ENCODE results near the gene MLLT6. TPM values are rescaled to one million over a fixed set of nuclear protein-coding genes. Genes with fewer than 3 reads are reported as not detected.

The MLLT6 gene
- 24.2 and 28.9 TPM in 2 replicates for polyA plus RNA-seq (2011; rRNA removed)
- 25.0 and 29.5 TPM in 2 replicates for polyA plus RNA-seq (2012; cell fraction: cytosol; rRNA removed)
- polyA plus RNA-seq (2012; cell fraction: nucleus; rRNA removed), result 62.5 and 83.6 TPM in 2 replicates
- 24.6 to 29.9 TPM (median 28.3 TPM) in 3 replicates for polyA plus RNA-seq (2017; fragmentation: RNase III; extraction: RNeasy Plus Mini Kit Qiagen cat#74134 plus additional on column Dnase treatment)
- polyA minus RNA-seq (2011; rRNA and poly(A)+ RNA removed), result 37.2 and 41.1 TPM in 2 replicates

DNA sequence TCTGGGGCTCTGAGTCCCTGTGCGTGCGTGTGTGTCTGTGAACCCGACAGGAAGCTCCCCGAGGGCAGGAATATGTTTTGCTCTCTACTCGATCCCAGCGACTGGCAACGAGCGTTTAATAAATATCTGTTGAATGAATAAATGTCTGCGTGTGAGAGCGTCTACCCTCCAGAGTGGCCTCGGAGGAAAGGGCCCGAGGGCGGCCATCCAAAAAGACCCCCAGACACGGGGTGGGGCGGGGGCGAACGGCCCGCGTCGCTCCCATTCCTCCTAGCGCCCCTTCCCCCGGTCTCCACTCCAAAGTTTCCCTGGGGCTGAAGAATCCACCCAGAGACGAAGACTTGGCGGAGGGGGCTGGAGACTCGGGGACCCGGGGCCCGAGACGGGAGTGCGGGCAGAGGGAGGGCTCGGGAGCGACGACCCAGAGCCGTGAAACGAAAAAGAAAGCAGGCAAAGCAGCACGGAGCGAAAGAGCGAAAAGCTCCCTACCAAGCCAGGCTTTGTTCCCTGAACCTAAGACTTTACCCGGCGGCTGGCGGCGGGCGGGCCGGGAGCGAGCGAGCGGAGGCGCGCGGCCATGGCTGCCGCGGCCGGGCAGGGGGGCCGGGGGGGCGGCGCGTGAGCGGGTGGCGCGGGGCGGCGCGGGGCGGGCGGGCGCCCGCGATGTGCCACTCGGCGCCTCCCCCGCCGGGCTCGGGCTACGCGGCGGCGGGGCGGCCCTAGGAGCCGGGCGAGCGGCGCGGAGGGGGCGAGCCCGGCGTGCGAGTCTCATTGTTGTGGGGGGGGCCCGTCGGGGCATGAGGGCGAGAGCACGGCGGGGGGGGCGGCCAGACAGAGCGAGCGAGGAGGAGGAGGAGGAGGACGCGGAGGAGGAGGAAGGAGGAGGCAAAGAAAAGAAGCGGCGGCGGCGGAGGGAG is at the start of gene MLLT6:
MLLT6 (plus strand) TSS at position 668 of the 917 bp plus-strand sequence. CDS start 360 bp downstream, outside the sequence.
- Histone ChIP-seq H3K4me3 (peak within 1 kb of the TSS; percentile 94), H3K4me2 (peak within 1 kb of the TSS; percentile 92), H3K9me3 (no peaks in the 10 kb centered on the region), H3K4me1 (peaks cover 43% of the 10 kb centered on the region), H3K27ac (peak within 1 kb of the TSS; percentile 82 to 98)
- ChIA-PET CTCF (interaction anchor here (0.9 to 2.2 kb wide), 4 partner anchors 26 to 37 kb away, joined by 3 to 10 read pairs (median 7); no protein-coding TSS in a partner anchor), POLR2A (interaction anchor here (1.0 to 1.8 kb wide), 3 partner anchors 14 to 165 kb away, joined by 3 to 5 read pairs (median 4); partner anchors contain the start of gene LASP1)
- ATAC-seq, result peak; percentile 38 to 48
- peak; percentile 81 to 85 for DNase-seq (ENCODE audit: low read depth in 1 of 2, low spot score in 1 of 2)
- 9% methylated on average over 41 of the region's 100 CpGs for WGBS (ENCODE audit: missing lambda C conversion rate)
- no peak for TF ChIP-seq ZC3H11A (IDR thresholded peaks at IDR 0.05)
- 0 out of 2 replicates have a peak, but pooled peaks have one; percentile 57 for TF ChIP-seq PHF8 (IDR thresholded peaks at IDR 0.05; ENCODE audit: borderline replicate concordance, low read depth)
- TF ChIP-seq FOSL2 (IDR thresholded peaks at IDR 0.05), result no peak
- no peak for TF ChIP-seq FOSL2 (CRISPR knock-in tag; IDR thresholded peaks at IDR 0.05)
- TF ChIP-seq NFE2L2 (conservative IDR thresholded peaks at IDR 0.05; ENCODE audit: low read length), result no peak
- TF ChIP-seq TP53 (CRISPR knock-in tag; IDR thresholded peaks at IDR 0.05), result no peak
- TF ChIP-seq JUN (IDR thresholded peaks at IDR 0.05), result peak in 1 of 2 experiments; percentile 53; a peak in 2 of 5 replicates
- TF ChIP-seq, protein P1, sequence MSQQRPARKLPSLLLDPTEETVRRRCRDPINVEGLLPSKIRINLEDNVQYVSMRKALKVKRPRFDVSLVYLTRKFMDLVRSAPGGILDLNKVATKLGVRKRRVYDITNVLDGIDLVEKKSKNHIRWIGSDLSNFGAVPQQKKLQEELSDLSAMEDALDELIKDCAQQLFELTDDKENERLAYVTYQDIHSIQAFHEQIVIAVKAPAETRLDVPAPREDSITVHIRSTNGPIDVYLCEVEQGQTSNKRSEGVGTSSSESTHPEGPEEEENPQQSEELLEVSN (IDR thresholded peaks at IDR 0.05; ENCODE audit: borderline replicate concordance, low read depth), result peak; percentile 41; the same call in 1 of the 2 replicates
- peak; percentile 40 for TF ChIP-seq POLR2A (IDR thresholded peaks at IDR 0.05; ENCODE audit: low read length)
- TF ChIP-seq MAZ (IDR thresholded peaks at IDR 0.05; ENCODE audit: borderline replicate concordance, low read depth, low read length), result 0 out of 2 replicates have a peak, but pooled peaks have one; percentile 21
- TF ChIP-seq, protein P2, sequence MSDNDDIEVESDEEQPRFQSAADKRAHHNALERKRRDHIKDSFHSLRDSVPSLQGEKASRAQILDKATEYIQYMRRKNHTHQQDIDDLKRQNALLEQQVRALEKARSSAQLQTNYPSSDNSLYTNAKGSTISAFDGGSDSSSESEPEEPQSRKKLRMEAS (IDR thresholded peaks at IDR 0.05), result peak; percentile 52; the same call in 1 of the 2 replicates
- no peak for TF ChIP-seq HOXB5 (CRISPR knock-in tag; IDR thresholded peaks at IDR 0.05)
- TF ChIP-seq HES2 (IDR thresholded peaks at IDR 0.05), result no peak
- TF ChIP-seq NR3C1 (IDR thresholded peaks at IDR 0.05), result no peak
- TF ChIP-seq POLR2AphosphoS2 (conservative IDR thresholded peaks at IDR 0.05; ENCODE audit: low read length), result no peak
- no peak for TF ChIP-seq RAD21 (conservative IDR thresholded peaks at IDR 0.05 in 1 of 2, IDR thresholded peaks at IDR 0.05 in 1 of 2)
- TF ChIP-seq BHLHE40 (IDR thresholded peaks at IDR 0.05; ENCODE audit: low read depth, low read length), result no peak
- TF ChIP-seq CEBPB (IDR thresholded peaks at IDR 0.05), result no peak
- 0 out of 2 replicates have a peak, but pooled peaks have one; percentile 6 for TF ChIP-seq GATA3 (IDR thresholded peaks at IDR 0.05; ENCODE audit: borderline replicate concordance)
- TF ChIP-seq RARB (CRISPR knock-in tag; IDR thresholded peaks at IDR 0.05), result no peak
- TF ChIP-seq, protein P3, sequence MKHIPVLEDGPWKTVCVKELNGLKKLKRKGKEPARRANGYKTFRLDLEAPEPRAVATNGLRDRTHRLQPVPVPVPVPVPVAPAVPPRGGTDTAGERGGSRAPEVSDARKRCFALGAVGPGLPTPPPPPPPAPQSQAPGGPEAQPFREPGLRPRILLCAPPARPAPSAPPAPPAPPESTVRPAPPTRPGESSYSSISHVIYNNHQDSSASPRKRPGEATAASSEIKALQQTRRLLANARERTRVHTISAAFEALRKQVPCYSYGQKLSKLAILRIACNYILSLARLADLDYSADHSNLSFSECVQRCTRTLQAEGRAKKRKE (CRISPR knock-in tag; IDR thresholded peaks at IDR 0.05; ENCODE audit: low read depth), result 0 out of 2 replicates have a peak, but pooled peaks have one; percentile 8
- TF ChIP-seq SREBF2 (IDR thresholded peaks at IDR 0.05), result no peak
- no peak for TF ChIP-seq SMC3 (IDR thresholded peaks at IDR 0.05)
- 0 out of 2 replicates have a peak, but pooled peaks have one; percentile 11 for TF ChIP-seq TFCP2L1 (CRISPR knock-in tag; IDR thresholded peaks at IDR 0.05)
- TF ChIP-seq FOXS1 (CRISPR knock-in tag; IDR thresholded peaks at IDR 0.05), result no peak
- TF ChIP-seq ZNF302 (CRISPR knock-in tag; IDR thresholded peaks at IDR 0.05), result no peak
- TF ChIP-seq RCOR1 (IDR thresholded peaks at IDR 0.05; ENCODE audit: low read depth, low read length), result no peak
- TF ChIP-seq, protein P4, sequence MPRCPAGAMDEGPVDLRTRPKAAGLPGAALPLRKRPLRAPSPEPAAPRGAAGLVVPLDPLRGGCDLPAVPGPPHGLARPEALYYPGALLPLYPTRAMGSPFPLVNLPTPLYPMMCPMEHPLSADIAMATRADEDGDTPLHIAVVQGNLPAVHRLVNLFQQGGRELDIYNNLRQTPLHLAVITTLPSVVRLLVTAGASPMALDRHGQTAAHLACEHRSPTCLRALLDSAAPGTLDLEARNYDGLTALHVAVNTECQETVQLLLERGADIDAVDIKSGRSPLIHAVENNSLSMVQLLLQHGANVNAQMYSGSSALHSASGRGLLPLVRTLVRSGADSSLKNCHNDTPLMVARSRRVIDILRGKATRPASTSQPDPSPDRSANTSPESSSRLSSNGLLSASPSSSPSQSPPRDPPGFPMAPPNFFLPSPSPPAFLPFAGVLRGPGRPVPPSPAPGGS (IDR thresholded peaks at IDR 0.05), result no peak; the same call in 2 of the 3 replicates
- no peak for TF ChIP-seq FOSB (CRISPR knock-in tag; IDR thresholded peaks at IDR 0.05)
- no peak for FAIRE-seq

Data from A549 (cell line).